Measurements from ENCODE around the gene PJVK.

Gene PJVK

DNA sequence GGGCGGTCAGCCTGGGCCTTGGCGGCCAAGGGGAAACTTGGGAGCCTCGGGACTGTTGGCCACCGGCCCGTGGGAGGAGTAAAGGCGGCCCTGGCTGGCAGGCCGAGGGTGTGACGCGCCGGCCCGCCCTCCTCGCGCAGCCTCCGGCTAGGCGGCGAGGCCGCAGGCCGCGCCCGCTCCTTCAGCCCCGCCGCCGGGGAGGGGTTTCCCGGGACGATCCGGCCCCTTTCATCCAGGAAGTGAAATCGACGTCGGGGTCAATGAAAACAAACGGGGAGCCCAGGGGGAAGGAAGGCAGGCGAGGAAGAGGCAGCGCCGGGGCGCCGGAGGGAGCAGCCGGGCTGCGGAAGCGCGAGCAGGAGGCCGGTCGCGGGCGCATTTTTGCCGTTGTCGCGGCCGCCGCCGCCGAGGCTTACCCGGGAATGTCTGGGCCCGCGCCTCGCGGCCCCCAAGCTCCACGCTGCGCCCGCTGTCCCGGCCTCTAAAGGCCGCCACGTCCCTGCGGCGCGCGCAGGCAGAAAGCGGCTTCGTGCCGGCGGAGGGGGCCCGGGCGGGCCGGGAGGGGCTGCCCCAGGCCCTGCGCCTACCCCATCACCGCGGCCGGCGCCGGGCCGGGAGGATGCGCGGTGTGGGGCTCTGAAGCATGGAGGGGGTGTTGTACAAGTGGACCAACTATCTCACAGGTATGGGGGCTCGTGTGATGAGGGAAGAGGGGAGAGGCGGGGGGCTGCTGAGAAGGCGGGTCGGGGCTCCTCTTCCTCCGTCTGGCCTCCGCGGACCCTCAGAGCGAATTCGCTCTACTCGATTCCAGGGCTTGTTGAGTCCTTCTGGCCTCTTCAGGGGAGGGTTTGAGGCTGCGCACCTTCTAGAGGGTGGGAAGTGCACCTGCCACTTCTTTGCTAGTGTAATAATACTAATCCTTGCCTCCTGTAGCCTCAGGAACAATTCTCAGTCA lies 29.3 kb downstream of the PJVK start, which contains the start of gene PLEKHA3:
Gene PLEKHA3, plus strand, starts transcription at position 231 of the 955 bp plus-strand sequence. Its CDS starts 413 bp downstream, at position 644.
- DNase-seq (ENCODE audit: low read depth, low spot score): peak; percentile 83

DNA sequence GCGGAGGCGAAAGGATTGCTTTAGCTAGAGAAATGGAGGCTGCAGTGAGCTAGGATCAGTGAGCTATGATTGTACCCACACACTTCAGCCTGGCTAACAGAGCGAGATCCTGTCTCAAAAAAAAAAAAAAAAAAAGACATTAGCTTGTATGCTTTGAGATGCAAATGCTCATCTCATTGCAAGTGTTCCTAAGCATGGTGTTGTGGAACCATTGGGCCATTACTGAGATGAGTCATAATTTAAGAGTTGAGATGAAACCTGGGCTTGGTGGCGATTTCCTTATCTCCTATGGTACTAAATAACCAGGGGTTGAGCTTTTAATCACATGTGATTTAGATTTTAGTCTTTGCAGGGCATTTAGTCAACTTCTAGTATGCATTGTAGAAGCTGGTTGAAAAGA lies 31.3 kb downstream of the PJVK start:
- no peak for DNase-seq (ENCODE audit: low read depth, low spot score)

DNA sequence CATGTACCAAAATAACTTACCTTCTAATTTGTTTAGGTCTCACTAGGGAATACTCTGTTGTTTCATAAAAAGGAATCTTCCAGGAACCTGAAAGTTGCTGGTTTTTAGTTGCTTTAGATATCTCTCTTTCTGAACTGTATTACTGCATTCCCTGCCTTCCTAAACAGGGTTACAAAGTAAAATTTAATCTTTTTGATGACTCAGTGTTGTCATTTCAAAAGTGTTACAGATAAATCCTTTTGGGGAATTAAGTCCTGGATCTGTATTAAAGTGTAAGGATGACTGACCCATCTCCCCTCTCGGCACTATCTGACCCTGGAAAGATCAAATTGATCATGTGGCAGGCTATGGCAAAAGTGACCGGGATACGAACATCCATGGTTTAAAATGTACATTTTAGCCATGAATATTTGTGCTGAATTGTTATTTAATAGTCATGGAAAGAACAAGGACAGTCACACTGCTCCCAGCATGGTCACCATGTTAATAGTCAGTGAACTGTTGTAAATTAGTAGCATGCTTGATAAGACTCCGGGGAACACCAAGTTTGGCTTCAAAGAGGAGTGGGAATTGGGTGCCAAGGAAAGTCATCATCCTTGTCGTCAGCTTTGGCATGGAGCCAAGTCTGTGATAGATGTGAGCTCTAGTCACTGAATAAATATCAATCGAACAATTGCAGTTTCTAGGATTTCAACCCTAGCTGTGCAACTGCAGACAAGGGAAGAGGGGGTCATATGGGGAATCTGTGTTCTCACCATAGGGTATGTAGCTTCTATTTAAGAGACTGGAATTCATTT lies 33.3 kb downstream of the PJVK start:
- no peak for DNase-seq (ENCODE audit: low read depth, low spot score)

DNA sequence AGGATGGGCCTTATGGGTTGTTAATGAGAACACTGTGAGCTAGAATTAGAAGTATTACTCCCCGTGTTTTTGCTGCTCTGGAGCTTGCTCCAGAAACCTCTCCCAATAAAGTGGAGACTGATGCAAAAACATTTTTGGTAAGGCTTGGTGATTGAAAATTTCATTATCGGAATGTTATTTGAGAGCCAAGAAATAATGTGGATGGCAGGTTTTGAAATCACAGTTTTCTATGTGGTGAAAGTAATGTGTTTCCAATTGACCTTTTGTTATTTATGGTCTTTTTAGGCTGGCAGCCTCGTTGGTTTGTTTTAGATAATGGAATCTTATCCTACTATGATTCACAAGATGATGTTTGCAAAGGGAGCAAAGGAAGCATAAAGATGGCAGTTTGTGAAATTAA lies 34.2 kb downstream of the PJVK start:
- DNase-seq (ENCODE audit: low read depth, low spot score): no peak

DNA sequence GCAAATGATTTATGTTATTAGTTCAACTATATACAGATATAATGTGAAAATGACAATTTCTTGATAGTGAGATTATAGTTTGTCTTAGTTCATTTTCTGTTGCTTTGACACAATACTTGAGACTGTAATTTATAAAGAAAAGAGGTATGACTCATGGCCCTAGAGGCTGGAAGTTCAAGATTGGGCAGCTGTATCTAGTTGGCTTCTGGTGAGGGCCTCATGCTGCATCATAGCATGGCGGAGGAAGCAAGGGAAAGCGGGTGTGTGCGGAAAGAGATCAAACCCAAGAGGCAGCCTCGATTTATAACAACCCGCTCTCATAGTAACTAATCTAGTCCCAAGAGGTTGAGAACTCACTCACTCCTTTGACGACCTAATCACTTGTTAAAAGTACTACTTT lies 40.4 kb downstream of the PJVK start:
- DNase-seq (ENCODE audit: low read depth, low spot score): no peak

DNA sequence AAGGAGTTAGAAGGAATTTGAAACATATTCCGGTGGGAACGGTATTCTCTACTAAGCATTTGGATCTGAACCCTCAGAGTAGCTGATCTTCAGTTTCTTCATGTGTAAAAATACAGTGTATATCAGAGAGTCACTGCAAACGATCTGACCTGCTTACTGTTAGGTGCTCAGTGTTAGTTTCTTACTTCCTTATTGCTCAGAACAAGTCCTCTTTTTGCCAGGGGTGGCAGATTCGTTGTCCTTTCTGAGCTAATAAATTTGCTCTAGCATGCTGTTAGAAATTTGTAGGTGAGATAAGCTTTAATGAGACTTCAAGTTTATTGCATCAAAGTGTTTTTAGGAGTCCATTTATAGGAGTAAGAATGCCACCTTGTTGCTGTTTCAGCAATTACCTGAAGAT lies 44.9 kb downstream of the PJVK start:
- DNase-seq (ENCODE audit: low read depth, low spot score): no peak

DNA sequence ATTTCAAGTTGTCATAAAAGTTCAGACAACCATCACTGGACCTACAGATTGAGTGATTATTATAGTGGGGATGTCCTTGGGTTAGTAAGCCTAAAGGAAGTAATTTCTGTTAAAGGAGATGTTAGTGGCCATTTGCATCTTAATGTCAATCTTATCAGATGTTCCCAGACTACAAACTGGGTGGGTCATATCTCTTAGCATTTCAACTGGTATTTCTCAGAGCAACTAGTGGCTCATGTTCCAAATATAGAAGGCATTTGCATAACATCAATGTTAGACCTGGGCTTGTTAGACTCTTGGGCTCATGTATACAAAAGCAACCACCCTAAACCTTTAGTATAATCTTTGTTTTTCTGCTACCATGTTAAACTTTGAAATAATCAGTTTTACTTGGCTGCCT lies 47.0 kb downstream of the PJVK start:
- DNase-seq (ENCODE audit: low read depth, low spot score): no peak

DNA sequence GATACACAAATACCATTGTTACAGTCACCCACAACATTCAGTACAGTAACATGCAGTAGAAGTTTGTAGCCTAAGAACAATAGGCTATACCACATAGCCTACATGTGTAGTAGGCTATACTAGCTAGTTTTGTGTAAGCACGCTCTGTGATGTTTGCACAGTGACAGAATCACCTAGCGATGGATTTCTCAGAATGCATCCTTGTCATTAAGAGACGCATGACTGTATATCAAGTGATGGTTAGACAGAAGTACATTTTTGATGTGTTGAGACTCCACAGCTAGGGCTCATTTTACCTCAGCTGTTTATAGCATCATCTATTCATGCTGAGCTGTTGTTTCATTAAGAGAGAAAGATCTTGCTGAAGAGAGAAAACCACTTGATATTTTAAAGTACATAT lies 48.5 kb downstream of the PJVK start:
- no peak for DNase-seq (ENCODE audit: low read depth, low spot score)

DNA sequence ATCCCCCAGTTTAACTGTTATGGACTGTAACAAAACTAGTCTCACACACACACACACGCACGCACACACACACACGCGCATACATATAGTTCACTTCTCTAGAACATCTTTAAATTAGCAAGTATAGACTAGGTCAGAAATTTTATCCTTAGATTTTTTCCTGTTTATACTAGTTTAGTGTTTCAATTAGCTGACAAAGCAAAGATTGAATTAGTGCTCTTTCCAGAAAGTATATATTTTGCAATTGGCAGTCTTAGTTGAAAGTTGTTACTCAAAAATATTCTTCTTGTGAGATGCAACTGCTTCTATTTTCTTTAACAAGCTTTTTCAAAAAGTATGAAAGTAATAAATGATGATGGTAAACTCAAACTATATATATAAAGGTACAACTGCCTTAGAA lies 51.6 kb downstream of the PJVK start:
- DNase-seq (ENCODE audit: low read depth, low spot score): no peak

DNA sequence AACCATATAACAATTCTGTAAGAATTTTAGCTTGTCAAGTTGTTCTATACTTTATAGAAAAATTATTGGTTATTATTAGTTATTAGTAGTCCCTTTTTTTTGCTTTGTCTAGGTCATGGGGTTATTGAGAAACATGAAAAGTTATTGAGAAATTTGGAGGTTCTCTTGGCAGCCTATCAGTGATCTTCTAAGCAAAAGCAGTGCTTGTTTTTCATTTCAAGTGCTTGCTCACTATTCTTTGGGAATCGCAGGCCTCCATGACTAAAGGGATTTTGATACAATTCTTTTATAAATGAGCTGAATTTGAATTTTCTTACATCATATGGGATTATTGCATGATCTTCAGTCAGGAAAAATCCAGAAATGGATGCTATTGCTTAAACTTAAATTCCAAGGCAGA lies 54.9 kb downstream of the PJVK start:
- no peak for DNase-seq (ENCODE audit: low read depth, low spot score)

DNA sequence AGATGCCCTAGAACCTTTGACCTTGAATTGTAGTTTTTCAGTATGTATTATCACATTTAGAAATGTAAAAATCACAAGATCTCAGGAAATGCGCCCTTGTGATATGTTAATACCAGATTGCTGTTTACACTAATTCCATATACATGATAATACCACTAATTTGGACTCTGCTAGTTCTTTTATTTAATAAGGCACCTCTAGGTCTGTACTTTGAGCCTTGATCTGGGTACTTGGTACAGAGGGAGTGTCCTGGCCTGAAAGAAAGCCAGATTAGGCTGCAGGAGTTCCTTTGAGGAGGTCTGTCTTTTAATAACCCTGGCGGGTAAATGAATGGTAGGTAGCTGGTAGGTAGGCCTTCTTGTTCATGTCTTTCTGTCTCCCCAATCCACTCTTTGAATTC lies 55.3 kb downstream of the PJVK start:
- no peak for DNase-seq (ENCODE audit: low read depth, low spot score)

DNA sequence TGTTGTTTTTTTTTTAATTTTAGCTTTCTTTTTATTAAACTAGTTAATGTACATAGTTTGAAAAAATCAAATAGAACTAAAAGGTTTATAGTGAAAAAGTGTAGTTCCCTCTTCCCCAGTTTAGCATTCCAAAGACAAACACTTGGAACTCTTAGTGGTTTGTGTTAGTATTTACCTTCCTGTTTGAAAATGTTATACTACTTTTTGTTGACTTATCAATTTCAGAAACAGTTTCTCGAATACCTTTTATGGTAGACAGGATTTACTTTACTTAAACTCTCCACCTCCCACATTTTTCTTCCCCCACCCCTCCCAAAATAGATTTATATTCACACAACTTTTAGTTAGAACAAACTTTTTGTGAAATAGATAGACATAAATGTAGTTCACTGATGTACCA lies 55.8 kb downstream of the PJVK start:
- DNase-seq (ENCODE audit: low read depth, low spot score): no peak

DNA sequence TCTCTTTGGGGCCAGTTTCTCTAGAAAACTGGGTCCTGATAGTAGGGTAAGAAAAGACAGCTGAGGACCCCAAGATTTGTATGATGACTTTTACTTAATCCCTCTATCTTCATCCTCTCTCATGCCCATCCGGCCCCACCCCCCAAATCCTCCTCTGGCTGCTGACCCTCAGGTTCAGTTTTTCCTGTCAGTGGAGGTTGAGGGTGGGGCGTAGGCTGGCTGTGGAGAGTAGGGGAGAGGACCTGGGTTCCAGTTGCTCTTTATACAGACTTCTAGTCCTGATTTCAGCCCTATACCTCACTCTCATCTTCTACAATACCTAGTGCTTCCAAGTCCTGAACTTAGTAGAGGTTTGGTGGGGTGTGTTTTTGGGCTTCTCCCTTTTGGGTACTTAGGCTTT lies 57.5 kb downstream of the PJVK start:
- no peak for DNase-seq (ENCODE audit: low read depth, low spot score)

DNA sequence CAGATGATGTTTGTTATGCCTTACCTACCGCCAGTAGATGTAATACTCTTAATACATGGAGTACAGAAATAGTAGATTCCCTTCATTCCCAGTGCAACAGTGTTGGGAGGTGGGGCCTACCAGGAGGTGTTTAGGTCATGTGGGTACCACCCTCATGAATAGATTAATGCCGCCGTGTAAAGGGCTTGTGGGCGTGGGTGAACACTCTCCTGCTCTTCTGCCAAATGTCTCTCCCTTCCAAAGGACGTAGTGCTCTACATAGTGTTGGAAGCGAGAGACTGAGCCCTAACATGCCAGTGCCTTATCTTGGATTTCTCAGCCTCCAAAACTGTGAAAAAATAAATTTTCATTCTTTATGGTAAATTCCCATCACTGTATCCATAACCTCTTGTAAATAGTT lies 59.2 kb downstream of the PJVK start:
- DNase-seq (ENCODE audit: low read depth, low spot score): no peak

All from brain pericyte (primary cell).